NCI-H524 treated with DMSO at 0.1 percent for 48 hours (cell line): ENCODE measurements around the gene SYT7.
"Not testable (repeated sequence)": the region's sequence is repeated elsewhere in the genome, so short reads cannot be mapped to it uniquely, and the experiment has no call there.

Source experiments
- DNase-seq: peaks from one replicate; lab custom pipeline; 2025; lab: John Stamatoyannopoulos, UW

The SYT7 gene

DNA sequence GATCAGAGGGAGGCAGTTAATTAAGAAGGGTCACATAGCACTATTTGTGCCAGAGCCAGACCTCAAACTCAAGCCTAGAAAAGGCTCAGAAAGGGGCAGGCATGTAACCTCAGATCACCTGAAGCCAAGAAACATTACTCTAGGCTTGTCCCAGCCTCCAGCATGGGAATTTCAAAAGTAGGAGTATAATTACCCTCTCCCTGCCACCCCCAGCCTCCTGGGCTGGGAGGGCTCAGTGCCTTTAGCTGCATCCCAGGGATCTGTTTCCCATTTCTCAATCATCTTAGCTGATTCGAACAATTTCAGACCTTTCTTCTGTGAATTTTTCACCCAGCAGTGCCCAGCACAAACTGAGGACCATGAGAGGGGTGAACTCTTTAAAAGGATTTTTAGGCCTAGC is 105.4 kb downstream of the SYT7 start:
- DNase-seq, result no peak

DNA sequence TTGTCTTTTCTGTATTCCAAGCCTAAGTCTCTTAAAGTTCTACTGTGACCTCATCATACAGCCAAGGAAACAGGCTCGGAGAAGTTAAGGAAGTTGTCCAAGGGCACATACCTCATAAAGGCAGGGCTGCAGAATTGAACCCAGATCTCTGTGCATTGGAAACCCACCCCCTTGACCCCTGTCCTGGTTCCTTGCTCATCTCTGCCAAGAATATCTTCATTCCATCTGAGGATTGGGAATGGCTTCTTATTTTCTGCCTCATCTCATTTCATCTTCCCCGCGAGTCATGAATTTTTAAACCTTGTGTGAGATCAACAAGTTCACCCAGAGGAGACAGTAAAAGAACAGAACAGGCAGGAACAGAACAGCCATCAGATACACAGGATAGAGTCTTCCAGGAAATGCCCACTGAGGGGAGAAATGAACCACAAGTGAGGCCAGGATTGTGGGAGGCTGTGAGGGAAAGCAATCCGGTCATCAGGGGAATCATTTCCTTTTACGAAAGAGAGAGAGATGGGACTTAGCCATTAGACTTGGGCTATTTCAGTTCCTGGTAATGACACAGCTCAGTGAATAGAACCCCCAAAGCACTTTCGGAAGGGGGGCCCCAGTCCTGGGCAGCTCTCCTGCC is 106.7 kb downstream of the SYT7 start:
- no peak for DNase-seq

DNA sequence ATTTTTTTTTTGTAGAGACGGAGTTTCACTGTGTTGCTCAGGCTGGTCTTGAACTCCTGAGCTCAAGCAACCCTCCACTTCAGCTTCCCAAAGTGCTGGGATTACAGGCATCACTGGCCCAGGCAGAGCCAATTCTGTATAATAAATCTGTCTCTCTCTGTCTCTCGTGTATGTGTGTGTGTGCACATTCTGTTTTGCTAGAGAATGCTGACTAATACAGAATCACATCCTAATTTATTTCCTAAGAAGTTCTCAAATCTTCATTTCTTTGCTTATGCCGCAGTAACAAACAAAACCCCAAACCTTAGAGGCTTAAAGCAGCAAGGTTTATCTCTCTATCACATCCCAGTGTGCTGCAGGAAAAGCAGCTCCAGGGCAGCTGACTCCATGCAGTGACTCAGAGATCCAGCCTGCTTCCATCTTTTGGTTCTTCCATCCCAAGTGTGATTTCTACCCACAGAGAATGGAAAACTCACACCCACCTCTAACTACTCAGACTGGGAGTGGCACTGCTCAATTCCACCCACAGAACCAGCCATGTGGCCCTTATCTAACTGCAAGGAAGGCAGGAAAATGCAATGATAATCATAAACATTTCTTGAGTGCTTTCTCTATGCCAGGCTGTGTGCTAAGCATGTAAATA is 107.4 kb downstream of the SYT7 start:
- no peak for DNase-seq

DNA sequence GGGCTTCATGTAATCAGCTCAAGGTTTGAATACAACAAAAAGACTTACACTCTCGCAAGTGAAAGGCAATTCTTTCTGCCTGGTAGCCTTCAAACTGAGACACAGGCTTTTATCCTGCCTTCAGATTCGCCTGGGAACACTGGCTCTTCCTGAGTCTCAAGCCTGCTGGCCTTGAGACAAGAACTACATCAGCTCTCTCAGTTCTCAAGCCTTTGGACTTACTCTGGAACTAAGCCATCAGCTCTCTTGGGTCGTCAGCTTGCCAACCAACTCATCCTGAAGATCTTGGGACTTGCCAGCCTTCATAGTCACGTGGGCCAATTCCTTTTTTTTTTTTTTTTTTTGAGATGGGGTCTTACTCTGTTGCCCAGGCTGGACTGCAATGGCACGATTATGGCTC is 108.0 kb downstream of the SYT7 start:
- no peak for DNase-seq

DNA sequence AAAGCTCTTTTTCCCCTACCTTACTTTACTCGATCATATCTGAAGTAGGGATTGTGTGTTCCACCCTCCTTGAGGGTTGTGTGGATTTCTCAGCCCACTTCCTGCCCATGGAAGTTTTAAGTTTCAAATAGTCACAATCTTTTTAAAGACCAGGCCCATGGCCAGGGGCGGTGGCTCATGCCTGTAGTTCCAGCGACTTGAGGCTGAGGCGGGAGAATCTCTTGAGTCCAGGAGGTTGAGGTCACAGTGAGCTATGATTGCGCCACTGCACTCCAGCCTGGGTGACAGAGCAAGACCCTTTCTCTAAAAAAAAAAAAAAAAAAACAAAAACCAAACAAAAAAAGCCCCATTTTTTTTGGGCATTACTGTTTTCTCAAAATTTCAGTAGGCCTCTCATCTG is 108.6 kb downstream of the SYT7 start:
- no peak for DNase-seq

DNA sequence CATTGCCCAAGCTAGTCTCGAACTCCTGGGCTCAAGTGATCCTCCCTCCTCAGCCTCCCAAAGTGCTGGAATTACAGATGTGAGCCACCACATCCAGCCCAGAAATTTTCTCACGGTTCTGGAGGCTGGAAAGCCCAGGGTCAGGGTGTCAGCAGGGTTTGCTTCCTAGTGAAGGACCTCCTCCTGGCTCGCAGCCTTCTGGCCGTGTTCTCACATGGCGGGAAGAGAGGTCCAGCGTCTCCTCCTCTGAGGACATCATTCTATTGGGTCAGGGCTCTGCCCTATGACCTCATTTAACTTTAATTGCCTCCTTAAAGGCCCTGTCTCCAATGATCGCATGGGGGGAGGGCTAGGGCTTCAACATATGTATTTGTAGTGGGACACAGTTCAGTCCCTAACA is 112.9 kb downstream of the SYT7 start:
- DNase-seq, result no peak

DNA sequence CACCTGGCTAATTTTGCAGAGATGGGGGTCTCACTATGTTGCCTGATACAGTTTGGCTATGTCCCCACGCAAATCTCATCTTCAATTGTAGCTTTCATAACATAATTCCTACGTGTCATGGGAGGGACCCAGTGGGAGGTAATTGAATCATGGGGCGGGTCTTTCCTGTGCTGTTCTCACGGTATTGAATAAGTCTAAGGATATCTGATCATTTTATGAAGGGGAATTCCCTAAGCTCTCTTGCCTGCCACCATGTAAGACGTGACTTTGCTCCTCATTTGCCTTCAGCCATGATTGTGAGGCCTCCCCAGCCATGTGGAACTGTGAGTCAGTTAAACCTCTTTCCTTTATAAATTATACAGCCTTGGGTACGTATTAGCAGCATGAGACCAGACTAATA is 113.3 kb downstream of the SYT7 start:
- DNase-seq, result not testable (repeated sequence)
